Left renal cortex interstitium (tissue), 4 donors: ENCODE measurements around the gene TTPAL. TPM values are rescaled to one million over a fixed set of nuclear protein-coding genes. Genes with fewer than 3 reads are reported as not detected.
"Not testable (repeated sequence)": the region's sequence is repeated elsewhere in the genome, so short reads cannot be mapped to it uniquely, and the experiment has no call there.

ENCODE experiments used
- DNase-seq, 4 donors: peaks; one replicate each; pipeline ENCODE4 v3.0.0-alpha.2; 2013; ENCODE audit warnings: low read depth in 4 of 4, low spot score in 2 of 4, missing footprints in 1 of 4
- polyA plus RNA-seq, 4 donors: library from polyadenylated mRNA; unstranded; fragments of 120-200 nt; gene quantifications; one replicate each; pipeline ENCODE4 v1.2.1, GENCODE V29; 2013; ENCODE audit not compliant: insufficient read length in 4 of 4

TTPAL gene
- polyA plus RNA-seq, 4 donors: 10.9 to 15.2 (median 13.2) TPM

DNA sequence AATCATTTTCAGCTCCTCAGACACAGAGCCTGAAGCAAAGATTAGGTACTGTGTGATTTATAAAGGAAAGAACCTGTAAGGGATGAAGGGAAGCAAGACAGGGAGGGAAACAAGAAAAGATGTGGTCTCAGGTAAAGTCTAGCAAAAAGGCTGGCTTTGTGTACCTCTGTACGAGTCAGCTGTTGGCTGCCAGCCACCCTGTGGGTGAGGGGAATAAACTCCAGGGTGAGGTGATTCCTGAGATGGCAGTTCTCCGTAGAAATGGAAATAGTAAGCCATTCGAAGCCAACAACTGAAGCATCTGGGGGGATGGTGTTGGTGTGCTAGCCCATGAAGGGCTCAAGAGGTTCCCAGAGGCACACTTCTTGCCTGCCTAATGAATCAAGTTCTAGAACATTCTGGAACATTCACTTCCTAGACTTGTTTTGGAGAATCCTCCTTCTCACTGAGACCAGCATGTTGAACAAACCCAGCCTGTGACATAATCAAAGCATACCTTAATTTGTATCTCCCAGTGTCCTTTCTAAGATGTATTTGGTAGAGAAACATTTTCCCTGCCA lies 10.6 kb upstream of the TTPAL start:
- DNase-seq: no peak

DNA sequence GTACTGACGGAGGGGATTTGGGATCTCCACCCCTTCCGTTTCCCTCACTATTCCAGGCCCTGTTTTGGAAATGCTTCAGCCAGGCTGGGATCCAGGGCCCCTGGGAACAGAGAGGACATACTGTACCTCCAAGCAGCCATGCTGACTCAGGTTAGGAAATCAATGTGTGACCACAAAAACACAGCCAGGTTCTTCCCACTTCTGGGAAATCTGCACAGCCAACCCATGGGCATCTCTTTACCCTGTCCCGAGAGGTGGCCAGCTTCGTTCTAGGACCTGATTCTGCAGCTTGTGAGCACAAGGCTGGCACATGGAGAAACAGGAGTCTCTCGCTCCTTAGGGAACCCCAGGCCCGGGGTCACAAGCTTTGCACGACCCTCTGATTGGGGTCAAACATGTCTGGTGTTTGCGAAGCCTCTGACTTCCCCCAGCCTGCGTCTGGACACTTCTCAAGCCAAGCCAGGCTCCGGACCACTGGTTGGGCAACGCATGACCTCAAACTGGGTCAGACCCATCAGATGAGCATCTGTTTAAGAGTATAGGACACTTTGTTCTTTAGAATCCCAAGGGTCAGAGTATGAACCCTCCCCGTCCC lies 8.3 kb upstream of the TTPAL start:
- DNase-seq: no peak

DNA sequence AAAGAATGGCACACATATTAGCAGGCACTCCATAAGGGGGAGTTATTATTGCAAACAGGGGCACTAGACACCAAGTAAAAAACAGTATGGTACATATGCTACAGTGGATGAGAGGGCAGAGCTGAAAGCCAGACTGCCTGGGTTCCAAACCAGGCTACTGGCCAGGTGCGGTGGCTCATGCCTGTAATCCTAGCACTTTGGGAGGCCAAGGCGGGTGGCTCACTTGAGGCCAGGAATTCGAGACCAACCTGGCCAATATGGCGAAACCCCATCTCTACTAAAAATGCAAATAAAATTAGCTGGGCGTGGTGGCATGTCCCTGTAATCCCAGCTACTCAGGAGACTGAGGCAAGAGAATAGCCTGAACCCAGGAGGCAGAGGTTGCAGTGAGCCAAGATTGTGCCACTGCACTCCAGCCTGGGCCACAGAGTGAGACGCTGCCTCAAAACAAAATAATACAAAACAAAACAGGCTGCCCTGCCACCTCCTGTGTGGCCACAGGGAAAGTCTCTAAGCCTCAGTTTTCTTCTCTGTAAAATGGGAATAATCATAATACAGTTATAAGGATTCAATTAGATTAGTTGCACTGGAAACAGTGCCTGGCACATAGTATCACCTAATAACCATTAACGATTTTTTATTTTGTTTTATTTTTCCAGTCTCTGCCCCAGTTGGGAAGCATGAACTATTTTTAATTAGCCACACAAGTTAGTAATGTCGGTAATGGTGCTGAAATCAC lies 7.5 kb upstream of the TTPAL start:
- no peak for DNase-seq

DNA sequence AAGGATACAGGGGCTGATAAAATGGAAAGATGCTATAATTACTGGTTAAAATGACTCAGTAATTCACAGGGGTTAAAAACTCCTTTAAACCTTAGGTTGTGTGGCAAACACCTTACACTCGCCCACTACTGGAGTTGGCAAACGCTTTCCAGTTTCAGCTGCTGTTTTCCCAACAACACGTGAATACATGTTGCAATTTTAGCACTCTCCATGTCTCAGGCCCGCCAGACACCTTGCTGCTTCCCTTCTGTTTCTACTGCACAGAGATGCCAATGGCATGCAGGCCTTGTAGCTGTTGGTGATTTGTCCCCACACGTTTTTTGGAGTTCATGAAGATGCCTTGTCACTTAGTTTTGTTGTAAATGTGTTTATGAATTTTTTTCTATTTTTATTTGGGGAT lies 5.3 kb upstream of the TTPAL start:
- DNase-seq: no peak

DNA sequence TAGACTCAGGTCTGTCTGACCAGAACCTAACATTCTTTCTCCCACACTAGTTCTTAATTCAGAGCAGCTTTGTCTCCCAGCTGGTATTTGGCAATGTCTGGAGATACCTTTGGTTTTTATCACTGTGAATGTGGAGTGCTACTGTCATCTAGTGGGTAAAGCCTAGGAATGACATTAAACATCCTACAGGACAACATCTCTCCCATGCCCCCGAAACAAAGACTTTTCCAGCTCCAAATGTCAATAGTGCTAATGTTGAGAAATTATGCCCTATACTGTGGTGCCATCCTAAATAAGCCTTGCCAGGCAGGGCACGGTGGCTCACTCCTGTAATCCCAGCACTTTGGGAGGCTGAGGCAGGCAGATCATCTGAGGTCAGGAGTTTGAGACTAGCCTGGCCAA lies 4.2 kb upstream of the TTPAL start:
- DNase-seq: no peak

GRCh38 chr20:44472283-44472682 lies 3.4 kb upstream of the TTPAL start:
- DNase-seq: not testable (repeated sequence)

DNA sequence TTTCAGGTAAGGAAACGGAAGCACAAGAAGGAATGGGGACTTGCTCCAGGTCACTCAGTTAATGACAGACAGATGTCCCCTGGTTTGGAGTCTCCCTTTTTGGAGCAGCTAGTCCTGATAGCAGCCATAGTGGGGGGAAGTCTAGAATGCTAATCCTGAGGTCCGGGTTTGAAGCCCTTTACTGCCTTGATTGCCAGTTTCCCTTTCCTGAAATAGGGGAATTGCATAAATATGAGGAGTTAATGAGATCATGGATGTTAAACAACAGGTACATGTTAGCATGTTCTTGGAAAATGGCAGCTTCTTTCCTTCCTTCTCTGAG lies 341 bp upstream of the TTPAL start:
- DNase-seq: no peak

GRCh38 chr20:44477151-44477550 lies 1.5 kb downstream of the TTPAL start:
- DNase-seq: no peak

GRCh38 chr20:44478206-44478605 lies 2.5 kb downstream of the TTPAL start:
- DNase-seq: no peak

DNA sequence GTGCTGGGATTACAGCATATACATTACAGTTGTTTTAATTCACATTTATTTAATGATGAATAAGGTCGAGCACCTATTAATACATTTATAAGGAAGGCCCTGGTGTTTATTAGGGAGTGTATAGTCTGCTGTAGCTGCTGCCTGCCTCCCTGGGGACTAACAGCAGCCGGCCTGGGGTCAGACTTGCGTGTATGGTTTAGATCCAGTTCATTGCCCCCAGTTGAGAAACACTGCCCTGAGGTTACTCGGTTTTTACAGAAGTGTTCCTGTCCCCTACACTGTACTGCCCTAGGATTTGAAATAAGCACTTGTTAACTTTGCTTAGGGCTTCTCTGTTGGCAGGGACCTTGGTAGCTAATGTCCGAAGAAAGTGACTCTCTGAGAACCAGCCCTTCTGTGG lies 4.0 kb downstream of the TTPAL start:
- DNase-seq: no peak

DNA sequence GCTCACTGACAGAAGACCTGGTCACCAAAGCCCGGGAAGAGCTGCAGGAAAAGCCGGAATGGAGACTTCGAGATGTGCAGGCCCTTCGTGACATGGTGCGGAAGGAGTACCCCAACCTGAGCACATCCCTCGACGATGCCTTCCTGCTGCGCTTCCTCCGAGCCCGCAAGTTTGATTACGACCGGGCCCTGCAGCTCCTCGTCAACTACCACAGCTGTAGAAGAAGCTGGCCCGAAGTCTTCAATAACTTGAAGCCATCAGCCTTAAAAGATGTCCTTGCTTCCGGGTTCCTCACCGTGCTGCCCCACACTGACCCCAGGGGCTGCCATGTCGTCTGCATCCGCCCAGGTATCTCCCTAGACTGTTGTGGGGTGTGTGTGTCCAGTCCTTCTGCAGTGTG lies 4.4 kb downstream of the TTPAL start:
- no peak for DNase-seq

DNA sequence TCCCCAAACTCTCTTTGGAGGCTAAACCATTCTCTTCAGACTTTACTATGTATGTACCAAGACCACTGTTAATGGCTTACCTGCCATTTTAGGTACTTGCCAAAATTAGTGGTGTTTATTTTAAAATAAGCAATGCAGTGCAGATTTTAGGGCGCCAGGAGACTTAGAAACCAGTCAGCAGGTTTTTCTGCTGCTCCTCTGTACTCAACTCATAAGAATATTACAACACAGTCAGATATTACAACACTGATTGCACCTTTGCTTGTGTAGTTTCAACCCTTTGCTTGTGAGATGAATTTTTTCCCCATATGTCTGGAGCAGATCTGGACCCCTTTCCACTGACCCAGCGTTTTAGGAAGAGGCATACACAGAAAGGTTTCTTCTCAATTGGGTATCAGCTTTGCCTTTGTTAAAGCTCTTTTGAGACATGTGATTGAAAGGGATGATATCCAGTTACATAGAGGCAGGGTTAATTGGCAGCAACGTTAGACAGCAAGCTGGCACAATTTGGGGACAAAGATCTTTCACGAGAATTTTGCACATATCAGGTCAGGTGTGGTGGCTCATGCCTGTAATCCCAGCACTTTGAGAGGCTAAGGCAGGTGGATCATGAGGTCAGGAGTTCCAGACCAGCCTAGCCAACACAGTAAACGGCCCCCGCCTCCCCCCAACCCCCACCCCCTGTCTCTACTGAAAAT lies 6.2 kb downstream of the TTPAL start:
- no peak for DNase-seq

DNA sequence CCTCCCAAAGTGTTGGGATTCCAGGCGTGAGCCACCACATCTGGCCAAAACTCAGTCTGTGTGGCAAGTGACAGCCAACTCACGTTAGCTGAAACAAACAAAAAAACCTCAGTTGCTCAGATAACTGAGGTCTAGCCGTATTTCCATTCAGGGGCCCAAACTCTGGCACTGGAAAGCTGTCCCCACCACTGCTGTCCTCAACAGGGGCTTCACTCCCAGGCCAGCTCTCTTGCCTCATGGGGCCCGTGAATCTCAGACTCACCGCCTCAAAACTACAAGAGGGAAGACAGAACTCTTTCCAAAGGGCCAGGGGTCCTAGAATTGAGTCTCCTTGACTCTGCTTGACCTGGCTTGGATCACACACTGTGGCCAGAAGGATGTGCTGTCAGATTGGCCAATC lies 7.4 kb downstream of the TTPAL start:
- no peak for DNase-seq

DNA sequence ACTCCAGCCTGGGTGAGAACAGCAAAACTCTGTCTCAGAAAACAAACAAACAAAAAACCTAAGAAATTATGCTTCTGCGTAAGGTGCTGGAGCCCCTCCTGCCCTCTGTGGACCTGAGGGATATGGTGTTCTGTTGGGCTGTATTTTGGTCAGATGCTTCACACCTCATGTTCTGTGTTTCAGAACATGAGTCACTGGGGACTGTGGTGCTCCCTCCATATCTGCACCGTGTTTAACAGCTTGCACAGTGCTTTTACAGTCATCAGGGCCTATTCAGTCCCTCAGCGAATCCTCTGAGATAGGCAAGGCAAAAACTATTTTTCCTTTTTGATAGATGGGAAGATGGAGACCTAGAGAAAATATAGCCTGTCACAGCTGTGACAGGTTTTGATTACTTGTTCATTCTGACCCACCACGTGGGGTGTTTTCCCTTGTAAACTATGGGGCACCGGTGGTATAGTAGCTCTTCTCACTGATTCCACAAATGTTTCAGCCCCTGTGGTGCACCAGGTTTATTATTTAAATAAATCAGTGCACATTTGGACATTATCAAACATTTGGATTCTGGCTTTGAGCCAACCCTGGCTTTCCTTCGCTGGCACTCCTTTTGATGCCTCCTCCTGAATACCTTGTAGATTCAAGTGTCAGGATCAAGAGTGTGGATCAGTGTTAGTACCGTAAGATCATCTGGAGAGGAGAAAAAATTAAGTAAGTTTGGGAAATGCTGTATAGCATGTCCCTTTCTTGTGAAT lies 9.6 kb downstream of the TTPAL start:
- DNase-seq: no peak

- no peak for DNase-seq
These were observed 10.1 kb downstream of the TTPAL start for GRCh38 chr20:44485830-44486198.

- no peak for DNase-seq
These were observed 12.9 kb downstream of the TTPAL start for GRCh38 chr20:44488551-44488950.

DNA sequence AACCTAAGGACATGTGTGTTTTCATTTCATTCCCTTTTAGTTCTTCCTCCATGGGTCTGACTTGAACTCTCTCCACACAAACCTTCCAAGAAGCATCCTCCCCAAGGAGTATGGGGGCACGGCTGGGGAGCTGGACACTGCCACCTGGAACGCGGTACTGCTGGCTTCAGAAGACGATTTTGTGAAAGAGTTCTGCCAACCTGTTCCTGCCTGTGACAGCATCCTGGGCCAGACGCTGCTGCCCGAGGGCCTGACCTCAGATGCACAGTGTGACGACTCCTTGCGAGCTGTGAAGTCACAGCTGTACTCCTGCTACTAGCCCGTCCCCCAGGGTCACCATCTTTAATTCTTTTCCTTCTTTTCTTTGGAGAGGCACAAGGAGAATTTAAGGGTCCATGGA lies 13.5 kb downstream of the TTPAL start:
- no peak for DNase-seq

- DNase-seq: no peak
These were observed 14.3 kb downstream of the TTPAL start for GRCh38 chr20:44489931-44490330.

DNA sequence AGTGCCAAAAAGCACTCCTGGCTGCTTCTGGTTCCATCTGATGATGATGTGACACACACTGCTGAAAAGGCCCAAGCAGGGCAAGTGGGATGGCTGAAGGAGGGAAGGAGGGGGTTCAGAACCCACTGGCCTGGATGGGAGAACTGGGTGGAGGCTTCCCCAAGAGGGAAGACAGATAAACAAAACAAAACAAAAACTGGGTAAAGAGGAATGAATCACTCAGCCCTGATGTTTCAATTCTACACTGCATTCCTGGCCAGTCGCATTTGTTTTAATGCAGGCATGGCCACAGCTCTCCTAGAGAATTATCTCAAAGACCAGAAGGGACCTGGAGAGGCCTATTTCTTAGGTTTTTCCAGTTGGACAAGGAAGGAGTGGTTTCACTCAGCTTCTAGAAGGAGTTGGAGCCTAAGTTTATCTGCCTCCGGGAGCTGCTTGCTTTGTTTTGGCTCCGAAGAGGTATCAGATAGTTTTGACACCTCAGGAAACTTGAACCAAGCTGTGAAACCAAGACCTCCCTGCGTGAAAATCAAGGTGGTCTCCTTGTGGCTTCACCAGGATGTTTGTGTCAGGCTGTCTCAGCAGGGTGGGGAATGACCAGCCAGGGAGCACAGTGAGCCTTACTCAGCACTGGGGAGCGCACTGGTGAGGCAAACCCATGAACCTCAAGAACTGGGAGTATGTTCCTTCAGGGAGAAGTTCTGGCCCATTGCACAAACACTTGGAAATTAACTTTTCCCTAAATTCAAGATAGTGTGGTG lies 16.1 kb downstream of the TTPAL start:
- no peak for DNase-seq

DNA sequence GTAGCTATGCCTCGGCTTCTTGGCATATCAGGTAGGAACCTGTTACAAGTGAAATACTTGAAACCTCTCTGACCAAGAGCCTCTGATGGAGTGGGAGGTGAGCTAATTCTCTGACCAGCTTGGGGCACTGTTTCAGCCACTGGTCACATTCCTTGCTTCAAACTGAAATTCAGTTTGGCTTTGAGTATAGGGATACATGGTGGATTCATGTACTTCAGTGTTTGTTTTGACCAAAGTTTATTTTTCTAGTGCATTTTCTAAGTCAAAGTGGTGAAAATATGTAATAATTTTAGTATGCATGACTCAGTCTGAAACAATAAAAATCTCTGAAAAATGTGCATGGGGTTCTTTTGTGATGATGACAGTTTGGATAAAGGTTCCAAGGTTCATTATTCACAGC lies 18.6 kb downstream of the TTPAL start:
- DNase-seq: no peak

GRCh38 chr20:44494681-44495080 lies 19.0 kb downstream of the TTPAL start:
- no peak for DNase-seq
